Right ventricle myocardium inferior (tissue), 1 donor: ENCODE data around the gene PIK3IP1. TPM values are rescaled to one million over a fixed set of nuclear protein-coding genes. Genes with fewer than 3 reads are reported as not detected.
A peak's percentile ranks its signal among the peaks of the same experiment; 100 is the strongest.
"Not testable (repeated sequence)": the region's sequence is repeated elsewhere in the genome, so short reads cannot be mapped to it uniquely, and the experiment has no call there.

Source experiments
- ATAC-seq: fragments of 200-7000 bp; cut with Tn5 transposase; one replicate; pipeline ENCODE4 v1.9.1; 2020; ENCODE audit warnings: mild to moderate bottlenecking, moderate library complexity
- DNase-seq: peaks from one replicate; pipeline ENCODE4 v3.0.0; 2021; ENCODE audit errors: missing footprints
- intact Hi-C: fragments of 100-400 bp; cut with DNase I; formaldehyde crosslinking; loops from one replicate; pipeline ENCODE4 v1.11.0; 2022
- total RNA-seq: library from RNA; stranded (reverse); fragmentation: NEBNext Ultra II Directional; extraction: Animal tissue kit (Norgen Biotek cat#: 25700); gene quantifications from one replicate; pipeline ENCODE4 v1.2.1, GENCODE V29; 2021
- donor health status: DM: no; HTN: yes; CAD: no; lungs with severe emphysema.

The PIK3IP1 gene
- total RNA-seq, 1 donor from 2014 or later = 13.7 TPM

DNA sequence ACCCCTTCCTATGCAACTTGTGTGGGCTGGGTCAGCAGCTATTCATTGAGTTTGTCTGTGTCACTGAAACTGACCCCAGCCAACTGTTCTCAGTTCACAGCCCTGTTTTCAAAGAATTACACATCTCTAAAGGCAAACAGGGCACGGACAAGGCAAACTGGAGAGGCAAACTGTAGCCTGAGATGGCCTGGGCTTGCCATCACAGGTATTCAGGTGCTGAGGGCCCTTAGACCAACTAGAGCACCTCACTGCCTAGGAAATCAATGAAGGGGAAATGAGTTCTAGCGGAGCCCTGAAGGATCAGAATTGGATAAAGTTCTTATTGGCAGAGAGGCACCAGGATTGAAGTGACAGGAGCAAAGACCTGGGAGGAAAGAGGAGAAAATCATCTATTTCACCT, 24.0 kb downstream of the PIK3IP1 start:
- intact Hi-C loops = no loop called here
- DNase-seq = no peak
- no peak for ATAC-seq

DNA sequence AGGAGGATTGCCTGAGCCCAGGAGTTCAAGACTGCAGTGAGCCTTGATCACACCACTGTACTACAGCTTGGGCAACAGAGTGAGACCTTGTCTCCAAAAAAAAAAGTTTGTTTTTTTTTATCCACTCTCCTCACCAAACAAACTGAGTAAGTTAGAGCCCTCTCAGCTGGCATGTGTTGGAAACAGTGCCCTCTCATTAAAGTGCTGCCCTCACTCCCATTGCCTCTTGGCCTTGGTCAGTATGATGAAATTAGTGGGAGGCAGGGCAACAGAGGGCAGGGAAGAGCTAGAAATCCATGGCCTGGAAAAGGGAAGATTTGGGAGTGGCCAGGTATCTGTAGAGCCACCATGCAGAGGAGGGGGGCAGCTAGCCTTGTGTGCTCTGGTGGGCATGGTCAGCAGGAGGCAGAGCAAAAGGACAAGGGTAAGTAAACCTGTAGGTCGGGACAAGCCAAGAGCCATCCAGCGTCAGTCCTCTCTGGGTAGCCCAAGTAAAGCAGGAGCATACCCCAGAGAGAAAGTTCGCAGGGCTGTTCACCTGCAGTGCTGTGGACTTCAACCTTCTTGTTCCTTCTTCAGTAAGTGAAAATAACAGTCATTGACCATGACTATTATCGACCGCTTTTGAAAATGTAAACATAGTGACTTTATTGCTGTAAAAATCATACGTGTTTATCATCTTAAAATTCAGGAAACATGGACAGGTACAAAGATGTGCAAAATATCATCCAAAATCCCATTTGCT, 28.2 kb downstream of the PIK3IP1 start:
- DNase-seq = no peak
- ATAC-seq = no peak
- intact Hi-C loops = no loop called here

DNA sequence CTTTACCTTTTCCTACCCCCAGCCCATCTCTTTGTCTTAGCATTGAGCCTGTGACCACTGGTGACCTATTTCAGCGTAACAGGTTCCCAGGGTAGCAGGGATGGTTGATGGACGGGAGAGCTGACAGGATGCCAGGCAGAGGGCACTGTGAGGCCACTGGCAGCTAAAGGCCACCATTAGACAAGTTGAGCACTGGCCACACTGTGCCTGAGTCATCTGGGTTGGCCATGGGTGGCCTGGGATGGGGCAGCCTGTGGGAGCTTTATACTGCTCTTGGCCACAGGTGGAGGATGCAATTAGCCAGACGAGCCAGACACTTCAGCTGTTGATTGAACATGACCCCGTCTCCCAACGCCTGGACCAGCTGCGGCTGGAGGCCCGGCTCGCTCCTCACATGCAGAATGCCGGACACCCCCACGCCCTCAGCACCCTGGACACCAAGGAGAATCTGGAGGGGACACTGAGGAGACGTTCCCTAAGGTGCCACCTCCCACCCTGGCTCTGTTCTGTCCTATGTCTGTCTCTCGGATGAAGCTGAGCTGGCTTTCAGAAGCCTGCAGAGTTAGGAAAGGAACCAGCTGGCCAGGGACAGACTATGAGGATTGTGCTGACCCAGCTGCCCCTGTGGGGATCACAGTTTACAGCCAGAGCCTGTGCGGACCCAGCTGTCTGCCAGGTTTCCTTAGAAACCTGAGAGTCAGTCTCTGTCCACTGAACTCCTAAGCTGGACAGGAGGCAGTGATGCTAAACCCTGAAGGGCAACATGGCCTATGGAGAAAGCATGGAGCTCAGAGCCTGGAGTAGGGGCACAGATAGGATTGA, 29.8 kb downstream of the PIK3IP1 start:
- peak; percentile 32 for ATAC-seq

DNA sequence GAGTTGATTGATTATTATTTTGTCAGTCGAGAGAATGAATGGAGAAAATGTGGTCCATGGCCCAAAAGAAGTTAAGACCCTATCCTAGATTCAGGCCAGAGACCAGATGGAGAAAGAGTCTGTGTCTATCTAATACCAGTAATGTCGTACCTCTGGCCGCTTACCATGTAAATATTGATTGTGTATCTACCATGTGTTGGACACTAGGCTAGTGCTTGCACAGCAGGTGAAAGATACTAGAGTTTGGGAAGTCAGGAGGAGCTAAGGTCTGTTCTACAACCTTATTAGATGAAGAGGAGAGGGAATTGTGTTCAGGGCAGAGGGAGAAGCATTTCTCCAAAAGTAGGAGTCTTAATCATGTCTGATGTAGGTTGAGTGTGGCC, 31.8 kb downstream of the PIK3IP1 start:
- DNase-seq = no peak
- ATAC-seq = no peak
- intact Hi-C loops = no loop called here

More for the DNA sequence above, 29.8 kb downstream of the PIK3IP1 start:
- intact Hi-C loops = no loop called here
- DNase-seq = no peak

DNA sequence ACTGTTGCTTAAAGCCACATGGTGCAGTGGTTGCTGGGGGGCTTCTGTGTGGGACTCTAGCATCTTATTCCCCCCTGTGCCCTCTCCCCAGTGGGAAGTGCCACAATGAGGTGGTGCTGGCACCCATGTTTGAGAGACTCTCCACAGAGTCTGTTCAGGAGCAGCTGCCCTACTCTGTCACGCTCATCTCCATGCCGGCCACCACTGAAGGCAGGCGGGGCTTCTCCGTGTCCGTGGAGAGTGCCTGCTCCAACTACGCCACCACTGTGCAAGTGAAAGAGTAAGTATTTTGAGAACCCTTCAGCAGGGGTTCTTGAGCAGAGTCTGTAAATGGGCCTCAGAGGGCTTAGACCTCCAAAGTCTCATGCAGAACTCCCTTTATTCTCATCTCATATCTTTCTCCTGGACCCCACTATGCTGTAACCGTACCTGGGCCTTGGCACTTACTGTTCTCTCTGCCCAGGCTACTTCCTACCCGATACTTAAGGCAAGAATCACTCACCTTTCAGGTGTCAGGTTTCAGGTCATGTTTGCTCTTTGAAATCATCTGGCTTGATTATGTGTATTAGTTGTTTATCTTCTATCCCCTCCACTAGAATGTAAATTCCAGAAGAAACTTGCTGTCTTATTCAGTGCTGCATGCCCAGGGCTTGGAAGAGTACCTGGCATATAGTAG, 32.4 kb downstream of the PIK3IP1 start:
- DNase-seq (no peak), ATAC-seq (no peak)
- intact Hi-C loops = no loop called here

DNA sequence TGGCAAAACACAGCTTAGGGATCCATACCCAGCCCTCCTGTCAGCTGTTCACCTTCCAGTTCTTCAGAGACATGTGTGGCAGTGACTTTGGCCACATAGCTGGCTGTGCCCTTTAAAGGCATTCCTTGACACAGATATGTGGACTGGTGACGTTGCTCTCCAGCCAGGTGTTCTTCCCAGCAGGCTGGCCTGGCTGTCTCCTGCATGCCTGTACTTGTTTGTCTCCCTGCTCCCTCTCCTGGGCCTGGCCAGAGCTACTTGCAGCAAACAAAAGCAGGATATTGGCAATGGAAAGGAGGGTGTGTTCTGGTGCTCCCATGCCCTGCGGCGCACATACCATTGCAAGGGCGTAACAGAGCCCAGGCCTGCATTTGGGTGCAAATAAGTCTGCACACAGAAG, 38.3 kb downstream of the PIK3IP1 start:
- intact Hi-C loops = loop anchor here (5.0 kb wide), 1 partner anchor 42 kb away; the partner anchor contains the start of gene LIMK2
- DNase-seq = no peak
- no peak for ATAC-seq

DNA sequence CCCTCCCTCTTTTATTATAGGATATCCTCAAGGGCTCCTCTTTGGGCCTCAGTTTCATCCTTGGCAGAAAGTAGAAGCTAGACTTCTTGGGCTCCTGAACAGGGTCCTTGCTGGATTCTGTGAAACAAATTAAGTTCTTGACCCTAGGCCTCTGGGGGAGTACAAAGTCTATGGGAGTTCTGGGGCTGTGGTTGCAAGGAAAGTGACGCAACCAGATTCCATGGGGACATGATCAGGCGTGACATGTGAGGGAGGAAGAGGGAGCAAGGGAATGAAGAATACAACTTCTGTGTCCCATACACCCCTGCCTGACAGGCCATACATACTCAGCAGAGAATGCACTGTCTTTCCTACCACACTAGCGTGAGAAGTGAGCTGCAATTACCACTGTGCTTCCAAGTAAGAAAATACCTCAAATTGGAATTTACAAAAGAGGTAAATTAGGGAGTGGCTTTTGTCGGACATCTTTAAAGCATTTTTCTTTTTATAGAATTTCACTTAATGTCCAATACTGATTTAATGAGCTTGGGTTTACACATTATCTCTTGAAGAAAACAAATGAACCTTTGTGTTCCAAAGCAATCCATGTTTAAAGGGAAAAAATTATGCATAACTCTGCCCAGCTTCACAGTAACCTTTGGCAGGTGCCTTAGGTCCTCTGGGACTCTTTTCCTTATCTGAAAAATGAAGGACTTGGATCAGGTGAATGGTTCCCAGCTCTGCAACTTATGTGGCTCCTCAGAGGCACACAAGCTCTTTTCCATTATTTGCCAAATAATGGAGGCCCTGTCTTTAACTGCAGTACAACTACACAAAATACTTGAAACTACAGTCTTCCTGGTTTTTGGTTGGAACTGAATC, 41.3 kb downstream of the PIK3IP1 start:
- no peak for DNase-seq
- intact Hi-C loops = loop anchor here (5.0 kb wide), 1 partner anchor 39 kb away; the partner anchor contains the start of gene LIMK2

DNA sequence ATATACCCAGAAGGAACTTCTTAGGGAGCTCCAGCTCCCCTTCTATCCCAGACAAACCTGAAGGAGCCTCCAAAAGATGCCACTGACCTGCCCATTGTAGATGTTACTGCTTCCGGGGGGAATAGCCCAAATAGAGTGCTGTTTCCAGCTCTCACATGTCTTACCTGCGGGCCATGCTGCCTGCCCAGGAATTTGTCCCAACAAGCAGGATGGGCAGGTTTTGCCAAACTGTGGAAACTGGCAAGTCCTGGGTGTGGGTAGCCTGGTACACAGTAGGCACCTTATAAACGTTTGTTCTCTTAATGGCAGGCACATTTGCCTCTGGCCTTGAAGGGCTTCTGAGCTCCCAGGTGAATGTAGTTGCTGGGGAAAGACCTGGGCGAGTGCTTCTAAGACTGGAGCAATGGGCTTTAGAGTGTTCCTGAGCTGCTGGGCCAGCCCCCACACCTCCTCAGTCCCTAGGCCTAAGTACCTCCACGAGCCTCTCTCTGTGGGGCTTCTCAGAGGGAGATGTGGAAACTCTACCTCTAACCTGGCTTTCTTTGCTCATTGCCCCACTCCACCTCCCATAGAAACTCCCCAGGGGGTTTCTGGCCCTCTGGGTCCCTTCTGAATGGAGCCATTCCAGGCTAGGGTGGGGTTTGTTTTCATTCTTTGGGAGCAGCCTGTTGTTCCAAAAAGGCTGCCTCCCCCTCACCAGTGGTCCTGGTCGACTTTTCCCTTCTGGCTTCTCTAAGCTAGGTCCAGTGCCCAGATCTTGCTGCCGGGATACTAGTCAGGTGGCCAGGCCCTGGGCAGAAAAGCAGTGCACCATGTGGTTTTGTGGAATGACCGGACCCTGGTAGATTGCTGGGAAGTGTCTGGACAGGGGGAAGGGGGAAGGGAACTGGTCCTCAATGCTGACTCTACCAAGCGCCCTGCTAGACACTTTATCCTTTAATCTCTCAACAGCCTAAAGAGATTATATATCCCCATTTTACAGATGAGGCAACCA, 43.0 kb downstream of the PIK3IP1 start:
- intact Hi-C loops = no loop called here
- ATAC-seq (no peak), DNase-seq (no peak)

More for the DNA sequence above, 41.3 kb downstream of the PIK3IP1 start:
- no peak for ATAC-seq

DNA sequence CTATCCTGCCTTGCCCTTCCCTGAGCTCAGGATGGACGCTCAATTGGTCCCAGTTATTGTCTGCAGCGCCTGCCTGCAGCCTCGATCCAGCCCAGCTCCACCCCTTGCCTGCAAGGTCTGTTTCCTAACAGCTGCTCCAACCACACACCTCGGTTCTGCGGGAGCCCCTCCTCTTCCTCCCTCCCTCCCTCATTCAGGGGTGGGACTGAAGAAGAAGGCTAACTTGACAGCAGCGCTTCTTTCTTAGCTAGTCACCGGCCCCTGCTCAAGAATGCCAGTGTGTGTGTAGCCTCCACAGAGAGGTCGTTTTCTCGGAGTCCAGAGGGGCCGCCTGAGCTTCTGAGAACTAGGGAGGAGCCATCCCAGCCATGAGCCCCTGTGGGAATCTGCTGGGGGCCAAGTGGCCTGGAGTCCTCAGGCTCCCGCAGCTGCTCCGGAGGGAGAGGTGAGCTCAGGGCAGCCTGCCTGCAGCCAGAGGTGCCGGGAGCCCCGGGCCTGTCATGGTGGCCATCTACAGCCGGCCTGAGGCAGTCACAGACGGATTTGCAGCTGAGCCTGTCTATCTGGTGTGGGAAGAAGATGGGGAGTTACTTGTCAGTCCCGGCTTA, 44.0 kb downstream of the PIK3IP1 start:
- intact Hi-C loops = no loop called here
- ATAC-seq = peak; percentile 97
- DNase-seq = peak; percentile 81

DNA sequence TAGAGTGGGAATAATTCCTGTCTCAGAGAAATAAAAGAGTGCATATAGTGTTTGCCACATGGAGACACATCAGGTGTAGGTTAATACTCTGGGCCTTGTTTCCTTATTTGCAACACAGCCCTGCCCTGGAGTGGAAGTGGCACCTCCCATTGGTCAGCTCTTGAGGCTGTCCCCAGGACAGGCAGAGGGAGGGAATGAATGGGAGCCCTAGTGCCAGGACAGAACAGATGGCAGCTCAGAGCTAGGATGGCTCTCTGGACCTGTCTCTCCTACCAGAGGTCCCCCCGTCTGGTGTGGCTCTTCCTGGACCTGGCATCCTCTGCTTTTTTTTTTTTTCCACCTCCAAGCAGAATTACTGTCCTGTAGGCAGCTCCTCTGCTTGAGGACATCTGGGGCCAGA, 44.6 kb downstream of the PIK3IP1 start:
- DNase-seq (no peak), ATAC-seq (no peak)
- intact Hi-C loops = no loop called here

DNA sequence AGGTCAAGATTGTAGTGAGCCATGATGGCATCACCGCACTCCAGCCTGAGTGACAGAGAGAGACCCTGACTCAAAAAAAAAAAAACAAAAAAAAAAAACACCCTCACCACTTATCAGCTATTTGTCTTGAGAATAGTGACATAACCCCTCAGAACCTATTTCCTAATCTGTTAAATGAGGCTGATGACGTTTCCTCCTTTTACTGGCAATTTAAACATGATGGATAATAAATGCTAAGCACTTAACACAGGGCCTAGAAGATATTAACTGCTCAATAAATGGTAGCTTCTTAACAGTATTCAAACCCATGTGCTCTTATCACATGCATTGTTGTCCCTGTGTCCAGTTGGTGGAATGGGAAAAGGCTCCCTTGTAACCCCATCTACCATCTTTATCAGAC, 45.6 kb downstream of the PIK3IP1 start:
- DNase-seq (no peak), ATAC-seq (no peak)
- intact Hi-C loops = no loop called here

DNA sequence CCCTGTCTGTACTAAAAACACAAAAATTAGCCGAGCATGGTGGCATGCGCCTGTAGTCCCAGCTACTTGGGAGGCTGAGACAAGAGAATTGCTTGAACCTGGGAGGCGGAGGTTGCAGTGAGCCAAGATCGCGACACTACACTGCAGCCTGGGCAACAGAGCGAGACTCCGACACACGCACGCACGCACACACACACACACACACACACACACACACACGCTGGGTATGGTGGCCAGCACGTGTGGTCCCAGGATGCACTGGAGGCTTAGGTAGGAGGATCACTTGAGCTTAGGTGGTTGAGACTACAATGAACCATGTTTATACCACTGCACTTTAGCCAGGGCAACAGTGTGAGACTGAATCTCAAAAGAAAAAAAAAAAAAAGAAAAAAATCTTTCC, 46.3 kb downstream of the PIK3IP1 start:
- ATAC-seq, intact Hi-C loops, DNase-seq: not testable (repeated sequence)

DNA sequence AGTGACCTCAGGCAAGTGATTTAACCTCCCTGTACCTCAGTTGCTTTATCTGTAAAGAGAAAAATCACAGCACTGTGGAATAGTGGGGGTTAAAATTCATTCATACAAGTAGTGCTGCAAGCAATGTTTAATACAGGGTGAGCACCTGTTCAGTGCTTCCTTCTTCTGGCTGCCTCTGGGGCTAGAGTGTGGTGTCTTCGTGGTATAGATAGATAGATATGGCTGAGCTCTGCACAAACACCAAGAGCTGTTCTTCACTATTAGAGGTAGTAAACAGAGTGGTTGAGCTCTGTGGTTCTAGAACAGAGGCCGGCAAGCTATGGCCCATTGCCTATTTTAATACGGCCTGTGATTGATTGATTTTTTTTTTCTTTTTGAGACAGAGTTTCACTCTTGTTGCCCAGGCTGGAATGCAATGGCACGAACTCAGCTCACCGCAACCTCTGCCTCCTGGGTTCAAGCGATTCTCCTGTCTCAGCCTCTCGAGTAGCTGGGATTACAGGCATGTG, 47.3 kb downstream of the PIK3IP1 start:
- no peak for ATAC-seq
- intact Hi-C loops = no loop called here
- DNase-seq = no peak

DNA sequence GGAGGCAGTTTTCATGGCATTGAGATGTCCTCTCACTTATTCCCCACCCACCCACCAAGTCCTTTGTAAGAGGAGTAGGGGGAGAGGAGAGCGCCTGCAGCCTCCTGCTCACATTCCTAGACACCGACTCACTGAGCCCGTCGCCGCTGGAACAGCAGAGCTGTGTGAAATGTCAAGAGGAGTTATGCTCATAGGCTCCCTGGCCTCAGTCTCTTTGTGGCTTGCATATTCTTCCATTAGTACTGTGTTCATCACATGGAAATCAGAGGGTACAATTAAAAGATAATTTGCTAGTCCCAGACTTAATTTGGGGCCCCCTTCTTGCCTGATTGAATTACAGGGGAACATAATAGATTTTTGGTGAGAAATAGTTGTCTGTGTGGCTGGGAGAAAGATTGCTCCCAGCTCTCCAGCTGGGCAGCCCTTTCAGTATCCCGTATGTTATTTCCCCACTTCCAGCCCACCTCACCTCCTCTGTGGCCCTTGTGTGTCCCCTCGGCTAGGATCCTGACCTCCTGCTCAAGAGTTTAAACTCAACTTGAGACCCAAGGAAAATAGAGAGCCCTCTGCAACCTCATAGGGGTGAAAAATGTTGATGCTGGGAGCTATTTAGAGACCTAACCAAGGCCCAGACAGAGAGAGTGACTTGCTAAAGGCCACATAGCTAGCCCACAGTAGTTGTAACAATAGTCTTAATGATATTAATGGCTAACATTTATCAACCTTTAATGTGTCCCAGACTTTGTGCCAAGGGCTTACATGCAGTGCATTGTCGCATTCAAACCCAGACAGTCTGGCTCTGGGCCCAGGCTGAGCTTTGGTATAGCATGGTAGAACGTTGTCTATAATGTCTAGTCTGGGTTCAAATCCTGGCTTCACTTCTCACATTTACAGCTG, 48.0 kb downstream of the PIK3IP1 start:
- DNase-seq (no peak), ATAC-seq (no peak)
- intact Hi-C loops = no loop called here

DNA sequence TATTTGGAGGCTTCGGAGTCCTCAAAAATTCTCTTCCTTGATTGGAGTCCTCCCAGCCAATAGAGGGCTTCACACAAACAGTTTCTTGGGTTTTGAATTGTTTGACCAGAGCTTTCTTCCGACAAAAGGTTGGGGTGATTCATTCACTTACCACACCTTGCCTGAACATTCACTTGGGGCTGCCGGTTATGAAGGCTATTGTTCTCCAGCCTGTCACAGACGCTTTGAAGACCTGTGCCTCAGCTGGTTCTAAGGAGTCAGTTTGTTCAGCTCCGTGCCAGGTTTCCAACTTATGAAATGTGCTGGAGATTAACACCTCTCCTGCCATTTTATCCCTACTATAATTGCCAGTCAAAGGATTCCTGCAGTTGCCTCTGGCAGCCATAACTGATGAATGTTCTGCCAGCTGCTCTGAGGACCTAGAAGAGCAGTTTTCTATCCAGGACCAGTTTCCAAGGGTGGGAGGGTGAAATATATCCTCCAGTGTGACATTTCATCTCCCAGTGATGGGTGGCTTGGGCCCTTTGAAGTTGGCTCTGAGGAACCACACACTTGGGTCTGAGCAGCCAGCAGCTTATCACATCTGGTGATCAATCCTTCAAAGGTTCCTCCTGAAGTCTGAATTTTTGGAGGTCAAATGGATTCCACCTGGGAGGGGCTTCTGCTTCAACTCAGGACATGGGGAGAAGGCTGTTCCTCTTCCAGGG, 48.8 kb downstream of the PIK3IP1 start:
- no peak for ATAC-seq
- no peak for DNase-seq
- intact Hi-C loops = no loop called here
